Activated CD4-positive, CD25-positive, alpha-beta regulatory T cell treated with anti-CD3 and anti-CD28 coated beads, Interleukin-2, amount 50 U/mL, for 24 hours (primary cell): ENCODE data around the gene TUBGCP3.
"Not testable (repeated sequence)": the region's sequence is repeated elsewhere in the genome, so short reads cannot be mapped to it uniquely, and the experiment has no call there.

Experiments
- ATAC-seq, 2 donors: fragments of 150-1000 bp; cut with Tn5 transposase; one replicate each; pipeline ENCODE4 v1.10.0; 2021; ENCODE audit warnings: mild to moderate bottlenecking in 1 of 2, moderate library complexity in 1 of 2

TUBGCP3 gene

GRCh38 chr13:112522578-112522977 is 65.4 kb downstream of the TUBGCP3 start:
- ATAC-seq = peak; percentile 28 to 71

- ATAC-seq = peak in 1 of 2 donors; percentile 36
Observed at GRCh38 chr13:112521073-112521685, 66.8 kb downstream of the TUBGCP3 start.

- ATAC-seq = no peak
Observed at GRCh38 chr13:112519517-112520060, 68.4 kb downstream of the TUBGCP3 start.

- ATAC-seq = no peak
Observed at GRCh38 chr13:112516218-112516617, 71.7 kb downstream of the TUBGCP3 start.

- ATAC-seq = no peak
Observed at GRCh38 chr13:112513761-112514160, 74.2 kb downstream of the TUBGCP3 start.

GRCh38 chr13:112510987-112511685 is 76.8 kb downstream of the TUBGCP3 start:
- ATAC-seq = peak; percentile 76 to 94

GRCh38 chr13:112510002-112510780 is 77.8 kb downstream of the TUBGCP3 start:
- no peak for ATAC-seq

- no peak for ATAC-seq
Observed at GRCh38 chr13:112509190-112509589, 78.8 kb downstream of the TUBGCP3 start.

GRCh38 chr13:112506046-112506445 is 81.9 kb downstream of the TUBGCP3 start:
- no peak for ATAC-seq

GRCh38 chr13:112496166-112496565 is 91.8 kb downstream of the TUBGCP3 start:
- ATAC-seq = no peak

- ATAC-seq = no peak
Observed at GRCh38 chr13:112495465-112495864, 92.5 kb downstream of the TUBGCP3 start.

GRCh38 chr13:112489199-112489598 is 98.8 kb downstream of the TUBGCP3 start:
- no peak for ATAC-seq

- not testable (repeated sequence) for ATAC-seq
Observed at GRCh38 chr13:112488343-112489050, 99.5 kb downstream of the TUBGCP3 start.

- ATAC-seq = no peak
Observed at GRCh38 chr13:112487127-112487517, 100.8 kb downstream of the TUBGCP3 start.

GRCh38 chr13:112486386-112487126 is 101.4 kb downstream of the TUBGCP3 start:
- no peak for ATAC-seq

GRCh38 chr13:112485814-112486213 is 102.1 kb downstream of the TUBGCP3 start:
- not testable (repeated sequence) for ATAC-seq

GRCh38 chr13:112483299-112483698 is 104.7 kb downstream of the TUBGCP3 start:
- ATAC-seq = no peak

- no peak for ATAC-seq
Observed at GRCh38 chr13:112481458-112481857, 106.5 kb downstream of the TUBGCP3 start.

GRCh38 chr13:112479389-112479788 is 108.6 kb downstream of the TUBGCP3 start:
- no peak for ATAC-seq

- ATAC-seq = no peak
Observed at GRCh38 chr13:112477070-112477619, 110.8 kb downstream of the TUBGCP3 start.

GRCh38 chr13:112475889-112476288 is 112.1 kb downstream of the TUBGCP3 start:
- no peak for ATAC-seq

GRCh38 chr13:112474869-112475268 is 113.1 kb downstream of the TUBGCP3 start:
- ATAC-seq = no peak
